ENCODE results near the gene SURF2. TPM values are rescaled to one million over a fixed set of nuclear protein-coding genes. Genes with fewer than 3 reads are reported as not detected.

Gene SURF2
- total and polyA plus RNA-seq, 8 donors = 11.8 to 23.0 (median 16.3) TPM

DNA sequence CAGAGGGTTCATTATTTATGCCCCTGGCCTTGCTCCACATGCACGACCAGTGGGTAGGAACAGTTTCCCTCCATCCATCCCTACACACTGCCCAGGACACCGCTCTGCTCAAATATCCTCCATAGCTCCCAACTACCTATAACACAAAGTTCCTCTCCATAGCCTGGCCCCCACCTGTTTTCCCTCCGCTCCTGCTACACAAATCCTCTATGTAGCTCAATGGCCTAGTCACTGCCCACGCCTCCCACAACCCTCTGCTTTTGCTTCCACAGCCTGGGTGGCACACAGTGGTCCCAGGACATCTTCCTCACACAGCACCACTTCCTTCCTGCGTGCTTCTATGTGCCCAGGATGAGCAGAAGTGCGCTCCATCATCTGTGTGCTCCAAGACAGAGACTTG is 41.0 kb downstream of the SURF2 start:
- no peak overlapping the region for H3K4me3 ChIP-seq
- H3K36me3 ChIP-seq = peaks cover 0 to 14% of the 10 kb centered on the region in 2 donors
- no peak overlapping the region for H3K27ac ChIP-seq
- intact Hi-C loops (cut with DNase I) = no loop called here
- H3K9me3 ChIP-seq = no peaks in the 10 kb centered on the region
- no peak for TF ChIP-seq CTCF (IDR thresholded peaks at IDR 0.05)
- DNase-seq = no peak
- ATAC-seq = no peak
- H3K27me3 ChIP-seq = peaks cover 0 to 45% of the 10 kb centered on the region in 2 donors
- no peaks in the 10 kb centered on the region for H3K4me1 ChIP-seq

DNA sequence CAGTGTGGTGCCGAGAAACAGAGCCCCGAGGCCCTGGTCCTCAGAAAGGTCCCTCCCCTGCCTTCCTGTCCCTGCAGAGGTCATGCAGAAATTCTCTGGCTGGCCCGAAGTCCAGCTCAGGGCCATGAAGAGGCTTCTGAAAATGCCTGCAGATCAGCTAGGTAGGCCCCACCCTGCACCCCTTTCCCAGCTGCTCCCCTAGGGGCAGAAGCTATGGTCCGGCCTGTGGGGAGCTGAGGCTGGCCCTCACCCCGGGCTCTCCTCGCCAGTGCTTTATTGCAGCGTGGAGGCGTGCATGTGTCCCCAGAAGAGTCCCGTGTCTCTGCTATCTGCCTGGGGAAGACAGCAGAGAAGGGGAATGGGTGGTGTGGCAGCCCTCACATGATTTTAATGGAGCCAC is 41.5 kb downstream of the SURF2 start:
- H3K27me3 ChIP-seq = peaks cover 0 to 45% of the 10 kb centered on the region in 2 donors
- H3K4me1 ChIP-seq = no peaks in the 10 kb centered on the region
- H3K4me3 ChIP-seq = no peak overlapping the region
- ATAC-seq (no peak), DNase-seq (peak in 1 of 4 donors; percentile 46)
- no peak overlapping the region for H3K27ac ChIP-seq
- no peaks in the 10 kb centered on the region for H3K9me3 ChIP-seq
- no peak for TF ChIP-seq CTCF (IDR thresholded peaks at IDR 0.05)
- H3K36me3 ChIP-seq = peaks cover 0 to 17% of the 10 kb centered on the region in 2 donors
- intact Hi-C loops (cut with DNase I) = no loop called here

- intact Hi-C loops (cut with DNase I) = loop anchor here in 1 of 2 donors (10.0 kb wide), 1 partner anchor 85 kb away; no protein-coding TSS in a partner anchor
- Histone ChIP-seq H3K27me3 (peaks cover 0 to 27% of the 10 kb centered on the region in 2 donors), H3K27ac (no peak overlapping the region), H3K4me1 (no peaks in the 10 kb centered on the region), H3K36me3 (peaks cover 0 to 35% of the 10 kb centered on the region in 2 donors), H3K4me3 (no peak overlapping the region), H3K9me3 (no peaks in the 10 kb centered on the region)
- TF ChIP-seq CTCF (IDR thresholded peaks at IDR 0.05) = no peak
- DNase-seq (peak in 1 of 4 donors; percentile 70), ATAC-seq (no peak)
These were observed 43.9 kb downstream of the SURF2 start for GRCh38 chr9:133400292-133400691.

- Histone ChIP-seq H3K27me3 (peaks cover 0 to 14% of the 10 kb centered on the region in 2 donors), H3K4me1 (no peaks in the 10 kb centered on the region), H3K9me3 (no peaks in the 10 kb centered on the region), H3K27ac (no peak overlapping the region), H3K4me3 (no peak overlapping the region), H3K36me3 (peaks cover 0 to 48% of the 10 kb centered on the region in 2 donors)
- no peak for TF ChIP-seq CTCF (IDR thresholded peaks at IDR 0.05)
- ATAC-seq (no peak), DNase-seq (peak in 1 of 4 donors; percentile 18)
- intact Hi-C loops (cut with DNase I) = loop anchor here in 1 of 2 donors (10.0 kb wide), 1 partner anchor 83 kb away; no protein-coding TSS in a partner anchor
These were observed 45.2 kb downstream of the SURF2 start for GRCh38 chr9:133401588-133401987.

GRCh38 chr9:133402689-133403088 is 46.3 kb downstream of the SURF2 start:
- intact Hi-C loops (cut with DNase I) = loop anchor here in 1 of 2 donors (10.0 kb wide), 1 partner anchor 82 kb away; no protein-coding TSS in a partner anchor
- ATAC-seq (no peak), DNase-seq (peak in 1 of 4 donors; percentile 66)
- Histone ChIP-seq H3K4me1 (no peaks in the 10 kb centered on the region), H3K9me3 (no peaks in the 10 kb centered on the region), H3K4me3 (no peak overlapping the region), H3K36me3 (peaks cover 0 to 59% of the 10 kb centered on the region in 2 donors), H3K27me3 (peaks cover 0 to 3% of the 10 kb centered on the region in 2 donors), H3K27ac (no peak overlapping the region)
- TF ChIP-seq CTCF (IDR thresholded peaks at IDR 0.05) = no peak

All from left lung (tissue), 10 donors.